H1 (cell line): ENCODE measurements around the gene EPS8. TPM values are rescaled to one million over a fixed set of nuclear protein-coding genes. Genes with fewer than 3 reads are reported as not detected.

ENCODE experiments used
- CTCF ChIA-PET: fragments of 300-600 bp; sonication (Branson Sonifier 250); formaldehyde crosslinking; loops from one replicate; lab custom pipeline; 2021; ENCODE audit not compliant: partially characterized antibody; lab: Charles Lee
- POLR2A ChIA-PET: fragments of 300-600 bp; sonication (Branson Sonifier 250); formaldehyde crosslinking; loops from one replicate; lab custom pipeline; 2021; ENCODE audit warnings: inconsistent platforms; ENCODE audit not compliant: partially characterized antibody; lab: Charles Lee
- DNase-seq, 2 experiments: peaks; one replicate each; pipeline versions ENCODE4 v3.0.0 to v3.0.0-alpha.2; 2010 to 2022; ENCODE audit warnings: low spot score in 2 of 2, low read depth in 1 of 2, mixed read lengths in 1 of 2
- FAIRE-seq: peaks from 2 replicates; lab custom pipeline; 2011; peaks lifted over from hg19 to GRCh38; lab: Jason Lieb, UNC
- H2AFZ ChIP-seq: 2 replicates; pipeline ENCODE4 v1.8.1; 2012; ENCODE audit warnings: low read length, inconsistent platforms
- H2AK5ac ChIP-seq: 2 replicates; pipeline ENCODE4 v1.6.1; 2013; ENCODE audit warnings: low read depth, low read length
- H2BK120ac ChIP-seq: replicated peaks from 2 replicates; pipeline ENCODE3; 2013; ENCODE audit warnings: low read depth, low read length, inconsistent platforms
- H2BK12ac ChIP-seq: 2 replicates; pipeline ENCODE4 v1.6.1; 2013; ENCODE audit warnings: low read depth, low read length
- H2BK15ac ChIP-seq: 2 replicates; pipeline ENCODE4 v1.6.1; 2013; ENCODE audit warnings: low read length
- H2BK20ac ChIP-seq: 2 replicates; pipeline ENCODE4 v1.6.1; 2013; ENCODE audit warnings: low read length
- H2BK5ac ChIP-seq: 2 replicates; pipeline ENCODE4 v1.6.1; 2013; ENCODE audit warnings: low read depth, low read length
- H3K14ac ChIP-seq: 2 replicates; pipeline ENCODE4 v1.6.1; 2013; ENCODE audit warnings: inconsistent platforms; ENCODE audit not compliant: insufficient read length
- H3K18ac ChIP-seq: 2 replicates; pipeline ENCODE4 v1.6.1; 2013; ENCODE audit warnings: low read length; ENCODE audit errors: extremely low read depth
- H3K23ac ChIP-seq: 2 replicates; pipeline ENCODE4 v1.6.1; 2013; ENCODE audit warnings: inconsistent platforms; ENCODE audit not compliant: insufficient read length
- H3K23me2 ChIP-seq: 2 replicates; pipeline ENCODE4 v1.6.1; 2013; ENCODE audit warnings: low read depth, low read length
- H3K27ac ChIP-seq: 2 replicates; pipeline ENCODE4 v1.6.1; 2011; ENCODE audit warnings: low read depth, low read length, inconsistent platforms
- H3K27me3 ChIP-seq, 4 experiments: replicated peaks in 1 of 4; 1 replicate in 1 of 4; 2 replicates in 3 of 4; pipeline versions ENCODE4 v1.6.1 to v1.8.1; 2011 to 2013; ENCODE audit warnings: low read length in 3 of 4, mild to moderate bottlenecking in 3 of 4, inconsistent platforms in 2 of 4, mixed read lengths in 2 of 4, moderate library complexity in 1 of 4; ENCODE audit not compliant: control insufficient read depth in 3 of 4, insufficient read depth in 3 of 4; ENCODE audit errors: extremely low read depth in 1 of 4
- H3K36me3 ChIP-seq, 4 experiments: 2 replicates each; pipeline versions ENCODE4 v1.6.1 to v1.8.1; 2011 to 2013; ENCODE audit warnings: mild to moderate bottlenecking in 4 of 4, low read length in 3 of 4, moderate library complexity in 2 of 4, control low read depth in 1 of 4, inconsistent platforms in 1 of 4; ENCODE audit not compliant: insufficient read depth in 4 of 4, control insufficient read depth in 2 of 4
- H3K4ac ChIP-seq: replicated peaks from 2 replicates; pipeline ENCODE3; 2013; ENCODE audit warnings: low read length, low read depth, mixed read lengths, inconsistent platforms; ENCODE audit not compliant: insufficient read length
- H3K4me1 ChIP-seq, 4 experiments: replicated peaks in 1 of 4; 1 replicate in 1 of 4; 2 replicates in 3 of 4; pipeline versions ENCODE4 v1.6.1 to v1.8.1; 2011 to 2013; ENCODE audit warnings: low read length in 3 of 4, inconsistent platforms in 2 of 4, mixed read lengths in 1 of 4; ENCODE audit not compliant: insufficient read depth in 4 of 4, control insufficient read depth in 3 of 4
- H3K4me2 ChIP-seq, 2 experiments: 2 replicates each; pipeline versions ENCODE4 v1.6.1 to v1.8.1; 2011 to 2013; ENCODE audit warnings: low read depth in 2 of 2, low read length in 2 of 2, control low read depth in 1 of 2, inconsistent platforms in 1 of 2, mild to moderate bottlenecking in 1 of 2; ENCODE audit not compliant: insufficient read depth in 1 of 2
- H3K4me3 ChIP-seq, 4 experiments: fragments of 200-600, 300-600 bp in 1 of 4; sonication (generic), shearing (Covaris generic), sonication (Bioruptor Twin) in 1 of 4; 2 replicates each; pipeline versions ENCODE4 v1.5.1 to v1.8.1; 2011 to 2016; ENCODE audit warnings: low read length in 4 of 4, low read depth in 3 of 4, control low read depth in 2 of 4, inconsistent platforms in 2 of 4, mild to moderate bottlenecking in 2 of 4, mixed read lengths in 1 of 4, moderate library complexity in 1 of 4; ENCODE audit not compliant: insufficient read depth in 2 of 4; ENCODE audit errors: extremely low read depth in 1 of 4
- H3K56ac ChIP-seq: replicated peaks from 2 replicates; pipeline ENCODE3; 2013; ENCODE audit warnings: low read depth, mild to moderate bottlenecking, mixed read lengths, low read length, inconsistent platforms; ENCODE audit not compliant: insufficient read length
- H3K79me1 ChIP-seq: 2 replicates; pipeline ENCODE4 v1.6.1; 2013; ENCODE audit warnings: low read depth, low read length, control low read depth
- H3K79me2 ChIP-seq, 2 experiments: 2 replicates each; pipeline versions ENCODE4 v1.6.1 to v1.8.1; 2012 to 2013; ENCODE audit warnings: low read length in 2 of 2, mild to moderate bottlenecking in 2 of 2, inconsistent platforms in 1 of 2; ENCODE audit not compliant: insufficient read depth in 2 of 2, control insufficient read depth in 1 of 2
- H3K9ac ChIP-seq, 4 experiments: replicated peaks in 1 of 4; 1 replicate in 1 of 4; 2 replicates in 3 of 4; pipeline versions ENCODE4 v1.6.1 to v1.8.1; 2011 to 2013; ENCODE audit warnings: low read depth in 3 of 4, low read length in 3 of 4, control low read depth in 2 of 4, mild to moderate bottlenecking in 2 of 4, moderate library complexity in 2 of 4, inconsistent platforms in 1 of 4; ENCODE audit errors: extremely low read depth in 1 of 4
- H3K9me3 ChIP-seq, 2 experiments: 2 replicates each; pipeline versions ENCODE4 v1.6.1 to v1.8.1; 2012 to 2013; ENCODE audit warnings: mild to moderate bottlenecking in 2 of 2, moderate library complexity in 2 of 2, control low read depth in 1 of 2, inconsistent platforms in 1 of 2, low read depth in 1 of 2, low read length in 1 of 2, mixed read lengths in 1 of 2; ENCODE audit not compliant: insufficient read depth in 2 of 2
- H4K20me1 ChIP-seq, 2 experiments: replicated peaks in 1 of 2; 2 replicates each; pipeline versions ENCODE3 to v1.8.1; 2011 to 2013; ENCODE audit warnings: inconsistent platforms in 2 of 2, low read length in 2 of 2, mild to moderate bottlenecking in 1 of 2; ENCODE audit not compliant: insufficient read depth in 2 of 2, control insufficient read depth in 1 of 2
- H4K5ac ChIP-seq: 2 replicates; pipeline ENCODE4 v1.6.1; 2013; ENCODE audit warnings: low read length, low read depth, mixed read lengths, inconsistent platforms; ENCODE audit not compliant: insufficient read length
- H4K8ac ChIP-seq: 2 replicates; pipeline ENCODE4 v1.8.0; 2013; ENCODE audit warnings: mild to moderate bottlenecking, moderate library complexity, low read length, inconsistent platforms; ENCODE audit not compliant: insufficient read depth; ENCODE audit errors: extremely low read depth
- H4K91ac ChIP-seq: replicated peaks from 2 replicates; pipeline ENCODE3; 2013; ENCODE audit warnings: low read length, mixed read lengths, inconsistent platforms; ENCODE audit not compliant: insufficient read length
- CHD2 ChIP-seq: IDR thresholded peaks from 2 replicates; pipeline ENCODE4 v1.6.1; 2012; ENCODE audit warnings: low read length, improper control_type of control experiment
- EGR1 ChIP-seq: IDR thresholded peaks from 2 replicates; pipeline ENCODE4 v1.6.1; 2011; ENCODE audit warnings: low read depth, low read length, borderline replicate concordance
- HDAC2 ChIP-seq, 2 experiments: fragments of 300-600 bp in 1 of 2; sonication (generic) in 1 of 2; IDR thresholded peaks; 2 replicates each; pipeline ENCODE4 v1.6.1; 2011 to 2012; ENCODE audit warnings: low read depth in 2 of 2, low read length in 2 of 2, mild to moderate bottlenecking in 2 of 2, moderate library complexity in 2 of 2, borderline replicate concordance in 1 of 2, inconsistent platforms in 1 of 2
- HDAC6 ChIP-seq: IDR thresholded peaks from one replicate; pipeline ENCODE4 v1.7.1; 2012; ENCODE audit warnings: low read depth, mild to moderate bottlenecking, inconsistent platforms, low read length, moderate library complexity
- RBBP5 ChIP-seq: IDR thresholded peaks from 2 replicates; pipeline ENCODE4 v1.7.1; 2012; ENCODE audit warnings: low read depth, mild to moderate bottlenecking, inconsistent platforms, low read length, moderate library complexity, borderline replicate concordance
- RFX5 ChIP-seq: IDR thresholded peaks from 2 replicates; pipeline ENCODE4 v1.6.1; 2011; ENCODE audit warnings: low read depth, low read length, improper control_type of control experiment, borderline replicate concordance
- SIN3A ChIP-seq, 2 experiments: IDR thresholded peaks in 1 of 2; conservative IDR thresholded peaks in 1 of 2; 2 replicates each; pipeline ENCODE4 v1.6.1; 2011 to 2012; ENCODE audit warnings: low read length in 2 of 2, improper control_type of control experiment in 1 of 2, low read depth in 1 of 2, mild to moderate bottlenecking in 1 of 2
- SIX5 ChIP-seq: IDR thresholded peaks from 2 replicates; pipeline ENCODE4 v1.6.1; 2011; ENCODE audit warnings: mild to moderate bottlenecking, low read depth, low read length
- WGBS, 2 experiments: shearing (Covaris generic) in 1 of 2; methylation state at CpG; one replicate each; pipeline versions ENCODE4 v1.1.6 to v1.1.7; 2013 to 2015; ENCODE audit warnings: low lambda C conversion rate in 2 of 2, mixed read lengths in 2 of 2, inconsistent platforms in 1 of 2, low coverage in 1 of 2, missing lambda C conversion rate in 1 of 2; ENCODE audit not compliant: insufficient replicate concordance in 2 of 2, insufficient coverage in 1 of 2, insufficient read length in 1 of 2; ENCODE audit errors: extremely low coverage in 1 of 2, missing lambda C conversion rate in 1 of 2; 5-methylcytosine and 5-hydroxymethylcytosine counted together
- polyA plus RNA-seq, 7 experiments: library from polyadenylated mRNA; depleted of rRNA in 3 of 7; stranded (reverse) in 5 of 7; unstranded in 2 of 7; fragments of >200 nt in 5 of 7; fragments of 200-250 nt in 2 of 7; gene quantifications; 1 replicate in 5 of 7; 2 replicates in 1 of 7; 4 replicates in 1 of 7; pipeline versions ENCODE4 v1.2.1 to v1.2.3, GENCODE V29; 2011 to 2013; ENCODE audit warnings: missing spikeins in 2 of 7, mixed read lengths in 2 of 7
- total RNA-seq: library from RNA; stranded (reverse); fragmentation: NEBNext Ultra II Directional; extraction: Animal tissue kit (Norgen Biotek cat#: 25700); gene quantifications from 2 replicates; pipeline ENCODE4 v1.2.1, GENCODE V29; 2021

The EPS8 gene
- total and polyA plus RNA-seq, 2 of the 8 experiments (the other 6 are each of a cell fraction or from before 2014, with no cell fraction given) = 3.0 to 4.6 TPM

GRCh38 chr12:15774819-15775218, 14.4 kb downstream of the EPS8 start:
- H3K18ac ChIP-seq = no peak overlapping the region
- no peak overlapping the region for H2BK5ac ChIP-seq
- H3K4ac ChIP-seq = no peak overlapping the region
- no peak overlapping the region for H2BK15ac ChIP-seq
- H2BK12ac ChIP-seq = no peak overlapping the region
- H2AFZ ChIP-seq = no peak overlapping the region
- no peaks in the 10 kb centered on the region for H3K23me2 ChIP-seq
- TF ChIP-seq HDAC2 (IDR thresholded peaks at IDR 0.05; ENCODE audit: borderline replicate concordance in 1 of 2, low read depth in 2 of 2, low read length in 2 of 2) = no peak
- TF ChIP-seq CHD2 = no peak
- no peak for TF ChIP-seq HDAC6
- TF ChIP-seq SIN3A (conservative IDR thresholded peaks at IDR 0.05 in 1 of 2, IDR thresholded peaks at IDR 0.05 in 1 of 2; ENCODE audit: low read depth in 1 of 2, low read length in 2 of 2) = no peak
- TF ChIP-seq SIX5 = no peak
- no peak for TF ChIP-seq RBBP5
- TF ChIP-seq EGR1 = no peak
- no peak for TF ChIP-seq RFX5
- ChIA-PET POLR2A (no interaction called here), CTCF (interaction anchor here (0.6 kb wide), 1 partner anchor 81 kb away, joined by 3 read pairs; no protein-coding TSS in a partner anchor)
- FAIRE-seq = no peak
- H2BK20ac ChIP-seq = no peak overlapping the region
- DNase-seq = no peak
- no peak overlapping the region for H3K4me3 ChIP-seq
- no peak overlapping the region for H4K5ac ChIP-seq
- peaks cover 0 to 4% (median 3%) of the 10 kb centered on the region in 4 experiments; a peak in 4 of 7 replicates for H3K4me1 ChIP-seq
- H3K79me1 ChIP-seq = no peaks in the 10 kb centered on the region
- H3K27ac ChIP-seq = no peak overlapping the region
- no peaks in the 10 kb centered on the region for H3K79me2 ChIP-seq
- H3K27me3 ChIP-seq = no peaks in the 10 kb centered on the region
- no peak overlapping the region for H3K23ac ChIP-seq
- no peaks in the 10 kb centered on the region for H4K20me1 ChIP-seq
- no peak overlapping the region for H3K9ac ChIP-seq
- H3K4me2 ChIP-seq = no peak overlapping the region
- H2BK120ac ChIP-seq = no peak overlapping the region
- H3K36me3 ChIP-seq = no peaks in the 10 kb centered on the region
- H4K8ac ChIP-seq = no peak overlapping the region
- no peak overlapping the region for H3K14ac ChIP-seq
- no peaks in the 10 kb centered on the region for H3K9me3 ChIP-seq
- WGBS, 2 experiments = 90% methylated on average over 1 of the region's 1 CpG; no CpG with 5 or more reads in 1 of the 2 experiments
- H4K91ac ChIP-seq = no peak overlapping the region
- no peak overlapping the region for H2AK5ac ChIP-seq
- no peak overlapping the region for H3K56ac ChIP-seq
